NCI-H526 treated with DMSO at 0.1 percent for 48 hours (cell line): ENCODE results near the gene DYRK1A.
"Not testable (repeated sequence)": the region's sequence is repeated elsewhere in the genome, so short reads cannot be mapped to it uniquely, and the experiment has no call there.

Source experiments
- DNase-seq: peaks from one replicate; lab custom pipeline; 2025; lab: John Stamatoyannopoulos, UW

DYRK1A gene

GRCh38 chr21:37528150-37528937 is 161.8 kb downstream of the DYRK1A start:
- no peak for DNase-seq

- no peak for DNase-seq
Measured at GRCh38 chr21:37529649-37530048, 163.1 kb downstream of the DYRK1A start.

- DNase-seq, result no peak
Measured at GRCh38 chr21:37530901-37531351, 164.4 kb downstream of the DYRK1A start.

GRCh38 chr21:37531431-37531932 is 164.9 kb downstream of the DYRK1A start:
- DNase-seq, result no peak

- DNase-seq, result no peak
Measured at GRCh38 chr21:37532868-37533780, 166.6 kb downstream of the DYRK1A start.

GRCh38 chr21:37534431-37534830 is 167.9 kb downstream of the DYRK1A start:
- DNase-seq, result no peak

- DNase-seq, result no peak
Measured at GRCh38 chr21:37535130-37535529, 168.6 kb downstream of the DYRK1A start.

GRCh38 chr21:37535672-37536071 is 169.1 kb downstream of the DYRK1A start:
- no peak for DNase-seq

- DNase-seq, result no peak
Measured at GRCh38 chr21:37536616-37537278, 170.2 kb downstream of the DYRK1A start.

- DNase-seq, result no peak
Measured at GRCh38 chr21:37537391-37537996, 170.9 kb downstream of the DYRK1A start.

GRCh38 chr21:37538971-37539590 is 172.5 kb downstream of the DYRK1A start:
- DNase-seq, result no peak

- DNase-seq, result not testable (repeated sequence)
Measured at GRCh38 chr21:37541128-37541527, 174.6 kb downstream of the DYRK1A start.

GRCh38 chr21:37542512-37542911 is 175.9 kb downstream of the DYRK1A start:
- DNase-seq, result no peak

- DNase-seq, result no peak
Measured at GRCh38 chr21:37546299-37546908, 179.8 kb downstream of the DYRK1A start.

- DNase-seq, result no peak
Measured at GRCh38 chr21:37546949-37547614, 180.5 kb downstream of the DYRK1A start.

- DNase-seq, result no peak
Measured at GRCh38 chr21:37547615-37548200, 181.1 kb downstream of the DYRK1A start.

- no peak for DNase-seq
Measured at GRCh38 chr21:37548521-37548981, 182.0 kb downstream of the DYRK1A start.

GRCh38 chr21:37549730-37550129 is 183.2 kb downstream of the DYRK1A start:
- not testable (repeated sequence) for DNase-seq

- no peak for DNase-seq
Measured at GRCh38 chr21:37550157-37550556, 183.6 kb downstream of the DYRK1A start.
